ENCODE measurements around the gene WDR74.

DNA sequence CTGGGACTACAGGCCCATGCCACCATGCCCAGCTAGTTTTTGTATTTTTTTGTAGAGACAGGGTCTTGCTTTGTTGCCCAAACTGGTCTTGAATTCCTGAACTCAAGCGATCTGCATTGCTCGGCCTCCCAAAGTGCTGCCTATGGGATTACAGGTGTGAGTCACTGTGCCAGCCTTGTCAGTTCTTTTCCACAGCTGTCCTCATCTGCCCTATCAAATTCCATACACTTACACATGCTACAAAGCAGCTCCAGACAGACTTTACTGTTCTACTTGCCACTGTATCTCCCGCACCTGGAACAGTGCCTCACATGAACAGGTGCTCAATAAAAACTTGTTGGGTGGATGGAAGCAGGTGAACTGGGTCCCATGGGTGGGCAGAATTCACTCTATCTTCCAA, 15.7 kb downstream of the WDR74 start:
- TF ChIP-seq, protein P1, sequence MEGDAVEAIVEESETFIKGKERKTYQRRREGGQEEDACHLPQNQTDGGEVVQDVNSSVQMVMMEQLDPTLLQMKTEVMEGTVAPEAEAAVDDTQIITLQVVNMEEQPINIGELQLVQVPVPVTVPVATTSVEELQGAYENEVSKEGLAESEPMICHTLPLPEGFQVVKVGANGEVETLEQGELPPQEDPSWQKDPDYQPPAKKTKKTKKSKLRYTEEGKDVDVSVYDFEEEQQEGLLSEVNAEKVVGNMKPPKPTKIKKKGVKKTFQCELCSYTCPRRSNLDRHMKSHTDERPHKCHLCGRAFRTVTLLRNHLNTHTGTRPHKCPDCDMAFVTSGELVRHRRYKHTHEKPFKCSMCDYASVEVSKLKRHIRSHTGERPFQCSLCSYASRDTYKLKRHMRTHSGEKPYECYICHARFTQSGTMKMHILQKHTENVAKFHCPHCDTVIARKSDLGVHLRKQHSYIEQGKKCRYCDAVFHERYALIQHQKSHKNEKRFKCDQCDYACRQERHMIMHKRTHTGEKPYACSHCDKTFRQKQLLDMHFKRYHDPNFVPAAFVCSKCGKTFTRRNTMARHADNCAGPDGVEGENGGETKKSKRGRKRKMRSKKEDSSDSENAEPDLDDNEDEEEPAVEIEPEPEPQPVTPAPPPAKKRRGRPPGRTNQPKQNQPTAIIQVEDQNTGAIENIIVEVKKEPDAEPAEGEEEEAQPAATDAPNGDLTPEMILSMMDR (IDR thresholded peaks at IDR 0.05; ENCODE audit: low read depth, low read length): no peak
- no peak for TF ChIP-seq POLR2A (IDR thresholded peaks at IDR 0.05; ENCODE audit: extremely low read depth, insufficient read length)
- TF ChIP-seq, protein P2, sequence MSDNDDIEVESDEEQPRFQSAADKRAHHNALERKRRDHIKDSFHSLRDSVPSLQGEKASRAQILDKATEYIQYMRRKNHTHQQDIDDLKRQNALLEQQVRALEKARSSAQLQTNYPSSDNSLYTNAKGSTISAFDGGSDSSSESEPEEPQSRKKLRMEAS (IDR thresholded peaks at IDR 0.05; ENCODE audit: low read depth, low read length): no peak

Measured in NB4 (cell line).